LNCaP clone FGC (cell line): ENCODE measurements around the gene RNF5.
"Not testable (repeated sequence)": the region's sequence is repeated elsewhere in the genome, so short reads cannot be mapped to it uniquely, and the experiment has no call there.

ENCODE experiments used
- DNase-seq: peaks from one replicate; pipeline ENCODE4 v3.0.0-alpha.2; 2011; ENCODE audit warnings: low read depth
- H3K4me3 ChIP-seq: 2 replicates; pipeline ENCODE4 v1.5.1; 2011; ENCODE audit warnings: mild to moderate bottlenecking, low read depth, low read length, control low read depth
- TF ChIP-seq, protein P1 (sequence below): IDR thresholded peaks from 2 replicates; pipeline ENCODE4 v1.5.1; 2012; ENCODE audit warnings: mild to moderate bottlenecking; ENCODE audit not compliant: control insufficient read depth, insufficient read depth; ENCODE audit errors: extremely low read depth

Gene RNF5

GRCh38 chr6:32204268-32204715, 26.1 kb downstream of the RNF5 start:
- TF ChIP-seq, protein P1, sequence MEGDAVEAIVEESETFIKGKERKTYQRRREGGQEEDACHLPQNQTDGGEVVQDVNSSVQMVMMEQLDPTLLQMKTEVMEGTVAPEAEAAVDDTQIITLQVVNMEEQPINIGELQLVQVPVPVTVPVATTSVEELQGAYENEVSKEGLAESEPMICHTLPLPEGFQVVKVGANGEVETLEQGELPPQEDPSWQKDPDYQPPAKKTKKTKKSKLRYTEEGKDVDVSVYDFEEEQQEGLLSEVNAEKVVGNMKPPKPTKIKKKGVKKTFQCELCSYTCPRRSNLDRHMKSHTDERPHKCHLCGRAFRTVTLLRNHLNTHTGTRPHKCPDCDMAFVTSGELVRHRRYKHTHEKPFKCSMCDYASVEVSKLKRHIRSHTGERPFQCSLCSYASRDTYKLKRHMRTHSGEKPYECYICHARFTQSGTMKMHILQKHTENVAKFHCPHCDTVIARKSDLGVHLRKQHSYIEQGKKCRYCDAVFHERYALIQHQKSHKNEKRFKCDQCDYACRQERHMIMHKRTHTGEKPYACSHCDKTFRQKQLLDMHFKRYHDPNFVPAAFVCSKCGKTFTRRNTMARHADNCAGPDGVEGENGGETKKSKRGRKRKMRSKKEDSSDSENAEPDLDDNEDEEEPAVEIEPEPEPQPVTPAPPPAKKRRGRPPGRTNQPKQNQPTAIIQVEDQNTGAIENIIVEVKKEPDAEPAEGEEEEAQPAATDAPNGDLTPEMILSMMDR: no peak
- H3K4me3 ChIP-seq: no peak overlapping the region
- no peak for DNase-seq

DNA sequence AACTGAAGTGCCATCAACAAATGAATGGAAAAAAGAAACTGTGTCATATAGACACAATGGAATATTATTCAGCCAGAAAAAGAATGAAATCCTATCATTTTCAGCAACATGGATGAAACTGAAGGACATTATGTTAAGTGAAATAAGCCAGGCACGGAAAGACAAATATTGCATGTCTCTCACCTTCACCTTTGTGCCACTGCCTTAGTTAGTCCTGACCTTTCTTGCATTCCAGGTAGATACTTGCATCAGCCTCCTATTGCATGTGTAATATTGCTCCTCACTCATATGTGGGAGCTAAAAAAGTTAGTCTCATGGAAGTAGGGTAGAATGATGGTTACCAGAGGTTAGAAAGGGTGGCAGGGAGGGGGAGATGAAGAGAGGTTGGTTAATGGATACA, 30.8 kb downstream of the RNF5 start:
- no peak overlapping the region for H3K4me3 ChIP-seq
- no peak for DNase-seq

DNA sequence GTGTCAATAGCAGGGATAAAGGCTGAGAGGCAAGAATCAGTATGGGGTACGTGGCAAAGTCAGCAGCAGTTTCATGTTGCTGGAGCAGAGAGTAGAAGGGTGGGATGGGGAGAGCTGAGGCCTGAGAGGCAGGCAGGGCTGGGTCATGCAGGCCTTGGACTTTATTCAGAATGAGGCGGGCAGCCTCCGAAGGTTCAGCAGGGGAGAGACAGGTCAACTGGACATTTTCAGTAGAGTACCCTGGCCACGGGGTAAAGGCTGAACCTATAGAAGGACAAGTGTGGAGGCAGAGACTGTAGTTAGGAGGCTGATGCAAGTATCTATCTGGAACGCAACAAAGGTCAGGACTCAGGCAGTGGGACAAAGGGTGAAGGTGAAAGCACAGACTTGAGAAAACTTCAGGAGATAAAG, 32.0 kb downstream of the RNF5 start:
- no peak for DNase-seq
- TF ChIP-seq, protein P1: no peak
- H3K4me3 ChIP-seq: no peak overlapping the region

More for the DNA sequence above, 30.8 kb downstream of the RNF5 start:
- TF ChIP-seq, protein P1: no peak

DNA sequence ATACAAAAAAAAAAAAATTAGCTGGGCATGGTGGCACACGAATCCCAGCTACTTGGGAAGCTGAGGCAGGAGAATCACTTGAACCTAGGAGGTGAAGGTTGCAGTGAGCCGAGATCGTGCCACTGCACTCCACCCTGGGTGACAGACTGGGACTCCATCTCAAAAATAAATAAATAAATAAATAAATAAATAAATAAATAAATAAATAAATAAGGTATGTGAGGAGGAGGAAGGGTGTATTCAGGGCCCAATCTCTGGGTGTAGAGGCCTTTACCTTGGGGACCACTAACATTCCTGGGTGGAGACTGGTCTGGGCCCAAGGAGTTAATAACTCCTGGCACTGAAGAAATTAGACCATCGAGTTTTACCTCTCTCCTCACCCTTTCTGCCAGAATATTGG, 33.2 kb downstream of the RNF5 start:
- not testable (repeated sequence) for DNase-seq, H3K4me3 ChIP-seq

GRCh38 chr6:32212076-32212760, 34.0 kb downstream of the RNF5 start:
- no peak overlapping the region for H3K4me3 ChIP-seq
- DNase-seq: no peak
- TF ChIP-seq, protein P1: no peak

- no peak overlapping the region for H3K4me3 ChIP-seq
- TF ChIP-seq, protein P1: no peak
- no peak for DNase-seq
Measured at GRCh38 chr6:32213649-32214048, 35.4 kb downstream of the RNF5 start.

- no peak overlapping the region for H3K4me3 ChIP-seq
- TF ChIP-seq, protein P1: no peak
- no peak for DNase-seq
Measured at GRCh38 chr6:32214126-32214525, 35.9 kb downstream of the RNF5 start.
